Measurements from ENCODE around the gene BABAM2. TPM values are rescaled to one million over a fixed set of nuclear protein-coding genes. Genes with fewer than 3 reads are reported as not detected.

Gene BABAM2
- total RNA-seq, 1 donor from 2014 or later, result 28.5 TPM

DNA sequence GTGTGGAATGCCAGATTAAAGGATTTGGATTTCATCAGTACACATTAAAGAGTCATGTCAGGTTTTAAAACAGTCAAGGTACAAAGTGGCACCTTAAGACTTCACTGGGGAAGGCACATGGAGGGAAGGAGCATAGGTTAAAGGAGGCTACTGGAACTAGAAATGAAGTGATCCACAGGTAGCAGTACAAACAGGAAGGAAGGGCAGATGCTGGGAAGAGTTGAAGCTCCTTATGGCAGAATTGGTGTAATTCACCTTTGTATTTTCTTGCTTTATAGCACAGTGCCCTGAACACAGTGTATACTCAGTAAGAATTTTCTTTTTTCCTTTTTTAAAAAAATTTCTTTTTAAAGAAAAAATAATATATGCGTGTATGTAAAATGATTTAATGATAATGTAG lies 177.1 kb downstream of the BABAM2 start:
- no peak overlapping the region for H3K4me2 ChIP-seq (ENCODE audit: low read length)
- H3K4me1 ChIP-seq (ENCODE audit: insufficient read depth, low read length), result no peaks in the 10 kb centered on the region
- Mint-ChIP-seq H3K4me1 (ENCODE audit: low read depth, unreplicated experiment) (no peaks in the 10 kb centered on the region), H3K4me3 (ENCODE audit: unreplicated experiment) (no peak overlapping the region), H3K9me3 (ENCODE audit: unreplicated experiment) (no peaks in the 10 kb centered on the region), H3K36me3 (ENCODE audit: low read depth, unreplicated experiment) (peaks cover 3% of the 10 kb centered on the region), H3K27me3 (ENCODE audit: low read depth, unreplicated experiment) (no peaks in the 10 kb centered on the region), H3K27ac (ENCODE audit: unreplicated experiment) (no peak overlapping the region)
- TF ChIP-seq, protein P1, sequence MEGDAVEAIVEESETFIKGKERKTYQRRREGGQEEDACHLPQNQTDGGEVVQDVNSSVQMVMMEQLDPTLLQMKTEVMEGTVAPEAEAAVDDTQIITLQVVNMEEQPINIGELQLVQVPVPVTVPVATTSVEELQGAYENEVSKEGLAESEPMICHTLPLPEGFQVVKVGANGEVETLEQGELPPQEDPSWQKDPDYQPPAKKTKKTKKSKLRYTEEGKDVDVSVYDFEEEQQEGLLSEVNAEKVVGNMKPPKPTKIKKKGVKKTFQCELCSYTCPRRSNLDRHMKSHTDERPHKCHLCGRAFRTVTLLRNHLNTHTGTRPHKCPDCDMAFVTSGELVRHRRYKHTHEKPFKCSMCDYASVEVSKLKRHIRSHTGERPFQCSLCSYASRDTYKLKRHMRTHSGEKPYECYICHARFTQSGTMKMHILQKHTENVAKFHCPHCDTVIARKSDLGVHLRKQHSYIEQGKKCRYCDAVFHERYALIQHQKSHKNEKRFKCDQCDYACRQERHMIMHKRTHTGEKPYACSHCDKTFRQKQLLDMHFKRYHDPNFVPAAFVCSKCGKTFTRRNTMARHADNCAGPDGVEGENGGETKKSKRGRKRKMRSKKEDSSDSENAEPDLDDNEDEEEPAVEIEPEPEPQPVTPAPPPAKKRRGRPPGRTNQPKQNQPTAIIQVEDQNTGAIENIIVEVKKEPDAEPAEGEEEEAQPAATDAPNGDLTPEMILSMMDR (IDR thresholded peaks at IDR 0.05; ENCODE audit: insufficient read depth, low read depth, low read length), result no peak
- TF ChIP-seq EZH2 (IDR thresholded peaks at IDR 0.05; ENCODE audit: insufficient read depth, low read length), result no peak
- no peaks in the 10 kb centered on the region for H3K79me2 ChIP-seq (ENCODE audit: insufficient read depth, low read length)
- H3K9me3 ChIP-seq (ENCODE audit: insufficient read depth, low read depth, low read length), result no peaks in the 10 kb centered on the region
- no peak for FAIRE-seq
- DNase-seq (ENCODE audit: low read depth), result no peak
- H3K36me3 ChIP-seq (ENCODE audit: insufficient read depth, low read length), result no peaks in the 10 kb centered on the region
- no peak overlapping the region for H3K4me3 ChIP-seq (ENCODE audit: insufficient read depth, low read depth, low read length)
- no peak overlapping the region for H2AFZ ChIP-seq (ENCODE audit: low read depth, low read length)
- no peaks in the 10 kb centered on the region for H3K27me3 ChIP-seq (ENCODE audit: insufficient read depth, low read length)
- no peaks in the 10 kb centered on the region for H4K20me1 ChIP-seq (ENCODE audit: insufficient read depth, low read length)
- H3K9ac ChIP-seq (ENCODE audit: low read length), result no peak overlapping the region
- no peak overlapping the region for H3K27ac ChIP-seq (ENCODE audit: low read depth, low read length)

- Histone ChIP-seq H3K4me1 (ENCODE audit: insufficient read depth, low read length) (no peaks in the 10 kb centered on the region), H2AFZ (ENCODE audit: low read depth, low read length) (no peak overlapping the region), H3K9me3 (ENCODE audit: insufficient read depth, low read depth, low read length) (no peaks in the 10 kb centered on the region), H3K27ac (ENCODE audit: low read depth, low read length) (no peak overlapping the region), H3K9ac (ENCODE audit: low read length) (no peak overlapping the region), H3K4me3 (ENCODE audit: insufficient read depth, low read depth, low read length) (no peak overlapping the region), H3K79me2 (ENCODE audit: insufficient read depth, low read length) (no peaks in the 10 kb centered on the region), H3K27me3 (ENCODE audit: insufficient read depth, low read length) (no peaks in the 10 kb centered on the region), H4K20me1 (ENCODE audit: insufficient read depth, low read length) (no peaks in the 10 kb centered on the region), H3K4me2 (ENCODE audit: low read length) (no peak overlapping the region), H3K36me3 (ENCODE audit: insufficient read depth, low read length) (no peaks in the 10 kb centered on the region)
- Mint-ChIP-seq H3K4me1 (ENCODE audit: low read depth, unreplicated experiment) (no peaks in the 10 kb centered on the region), H3K9me3 (ENCODE audit: unreplicated experiment) (no peaks in the 10 kb centered on the region), H3K27me3 (ENCODE audit: low read depth, unreplicated experiment) (no peaks in the 10 kb centered on the region), H3K4me3 (ENCODE audit: unreplicated experiment) (no peak overlapping the region), H3K36me3 (ENCODE audit: low read depth, unreplicated experiment) (peaks cover 3% of the 10 kb centered on the region), H3K27ac (ENCODE audit: unreplicated experiment) (no peak overlapping the region)
- TF ChIP-seq, protein P1 (IDR thresholded peaks at IDR 0.05; ENCODE audit: insufficient read depth, low read depth, low read length), result no peak
- no peak for TF ChIP-seq EZH2 (IDR thresholded peaks at IDR 0.05; ENCODE audit: insufficient read depth, low read length)
- FAIRE-seq (no peak), DNase-seq (ENCODE audit: low read depth) (no peak)
Observed at GRCh38 chr2:28068088-28068487, 177.6 kb downstream of the BABAM2 start.

DNA sequence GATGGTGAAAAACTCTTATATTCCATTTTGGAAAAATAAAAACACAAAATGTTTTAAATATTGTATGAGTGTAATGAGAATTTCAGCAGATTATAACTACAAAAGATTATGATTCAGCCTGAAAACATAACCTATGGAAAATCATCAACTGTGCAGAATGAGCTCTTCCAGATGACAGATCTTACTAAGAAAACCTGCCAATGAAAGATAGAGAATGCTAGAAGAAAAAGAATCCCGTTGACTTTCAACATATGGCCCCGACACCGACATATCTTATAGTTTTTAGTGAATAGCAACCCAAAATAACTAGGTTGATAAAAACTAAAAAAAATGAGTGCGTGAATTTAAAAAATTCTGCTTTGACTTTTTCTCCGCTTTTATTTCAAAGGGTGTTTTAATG lies 178.0 kb downstream of the BABAM2 start:
- Histone ChIP-seq H3K4me3 (ENCODE audit: insufficient read depth, low read depth, low read length) (no peak overlapping the region), H3K36me3 (ENCODE audit: insufficient read depth, low read length) (no peaks in the 10 kb centered on the region), H3K27ac (ENCODE audit: low read depth, low read length) (no peak overlapping the region), H3K4me1 (ENCODE audit: insufficient read depth, low read length) (no peaks in the 10 kb centered on the region), H3K9ac (ENCODE audit: low read length) (no peak overlapping the region), H3K27me3 (ENCODE audit: insufficient read depth, low read length) (no peaks in the 10 kb centered on the region), H3K79me2 (ENCODE audit: insufficient read depth, low read length) (no peaks in the 10 kb centered on the region), H3K9me3 (ENCODE audit: insufficient read depth, low read depth, low read length) (no peaks in the 10 kb centered on the region), H3K4me2 (ENCODE audit: low read length) (no peak overlapping the region), H2AFZ (ENCODE audit: low read depth, low read length) (no peak overlapping the region), H4K20me1 (ENCODE audit: insufficient read depth, low read length) (no peaks in the 10 kb centered on the region)
- Mint-ChIP-seq H3K36me3 (ENCODE audit: low read depth, unreplicated experiment) (peaks cover 3% of the 10 kb centered on the region), H3K27ac (ENCODE audit: unreplicated experiment) (no peak overlapping the region), H3K9me3 (ENCODE audit: unreplicated experiment) (no peaks in the 10 kb centered on the region), H3K27me3 (ENCODE audit: low read depth, unreplicated experiment) (no peaks in the 10 kb centered on the region), H3K4me1 (ENCODE audit: low read depth, unreplicated experiment) (no peaks in the 10 kb centered on the region), H3K4me3 (ENCODE audit: unreplicated experiment) (no peak overlapping the region)
- FAIRE-seq (no peak), DNase-seq (ENCODE audit: low read depth) (no peak)
- TF ChIP-seq EZH2 (IDR thresholded peaks at IDR 0.05; ENCODE audit: insufficient read depth, low read length), result no peak
- TF ChIP-seq, protein P1 (IDR thresholded peaks at IDR 0.05; ENCODE audit: insufficient read depth, low read depth, low read length), result no peak
